ENCODE measurements around the gene ORAI3.

Gene ORAI3

GRCh38 chr16:30950516-30951065 lies 1.7 kb downstream of the ORAI3 start:
- H3K4me3 Mint-ChIP-seq, result peak overlapping the region; percentile 89
- no peaks in the 10 kb centered on the region for H3K9me3 Mint-ChIP-seq
- DNase-seq (ENCODE audit: low spot score in 2 of 2) (no peak), ATAC-seq (no peak)
- peaks cover 24% of the 10 kb centered on the region for H3K36me3 Mint-ChIP-seq
- peak overlapping the region; percentile 91 for H3K27ac Mint-ChIP-seq
- H3K4me1 Mint-ChIP-seq, result peaks cover 24% of the 10 kb centered on the region

GRCh38 chr16:30951193-30951592 lies 2.3 kb downstream of the ORAI3 start:
- DNase-seq (ENCODE audit: low spot score in 2 of 2) (no peak), ATAC-seq (no peak)
- H3K4me1 Mint-ChIP-seq, result peaks cover 26% of the 10 kb centered on the region
- H3K27ac Mint-ChIP-seq, result peak overlapping the region; percentile 91
- H3K4me3 Mint-ChIP-seq, result peak overlapping the region; percentile 89
- peaks cover 20% of the 10 kb centered on the region for H3K36me3 Mint-ChIP-seq
- H3K9me3 Mint-ChIP-seq, result no peaks in the 10 kb centered on the region

- DNase-seq (ENCODE audit: low spot score in 2 of 2) (no peak), ATAC-seq (no peak)
- Mint-ChIP-seq H3K9me3 (no peaks in the 10 kb centered on the region), H3K4me1 (peaks cover 30% of the 10 kb centered on the region), H3K27ac (no peak overlapping the region), H3K36me3 (peaks cover 17% of the 10 kb centered on the region), H3K4me3 (no peak overlapping the region)
These were observed 2.9 kb downstream of the ORAI3 start for GRCh38 chr16:30951750-30952149.

- H3K27ac Mint-ChIP-seq, result no peak overlapping the region
- H3K4me3 Mint-ChIP-seq, result no peak overlapping the region
- no peak for ATAC-seq
- no peak for DNase-seq (ENCODE audit: low spot score in 2 of 2)
- H3K36me3 Mint-ChIP-seq, result peaks cover 24% of the 10 kb centered on the region
- no peaks in the 10 kb centered on the region for H3K9me3 Mint-ChIP-seq
- peaks cover 30% of the 10 kb centered on the region for H3K4me1 Mint-ChIP-seq
These were observed 4.2 kb downstream of the ORAI3 start for GRCh38 chr16:30953111-30953510.

- H3K4me1 Mint-ChIP-seq, result peaks cover 34% of the 10 kb centered on the region
- ATAC-seq, result peak; percentile 43
- H3K36me3 Mint-ChIP-seq, result peaks cover 28% of the 10 kb centered on the region
- peak overlapping the region; percentile 56 for H3K27ac Mint-ChIP-seq
- H3K4me3 Mint-ChIP-seq, result no peak overlapping the region
- DNase-seq (ENCODE audit: low spot score in 2 of 2), result peak; percentile 50 to 81
- no peaks in the 10 kb centered on the region for H3K9me3 Mint-ChIP-seq
These were observed 4.8 kb downstream of the ORAI3 start for GRCh38 chr16:30953511-30954124.

- Mint-ChIP-seq H3K4me3 (no peak overlapping the region), H3K9me3 (no peaks in the 10 kb centered on the region), H3K4me1 (peaks cover 42% of the 10 kb centered on the region), H3K36me3 (peaks cover 34% of the 10 kb centered on the region), H3K27ac (peak overlapping the region; percentile 56)
- ATAC-seq (no peak), DNase-seq (ENCODE audit: low spot score in 2 of 2) (no peak)
These were observed 6.1 kb downstream of the ORAI3 start for GRCh38 chr16:30954993-30955392.

- ATAC-seq (peak; percentile 81), DNase-seq (ENCODE audit: low spot score in 2 of 2) (peak; percentile 82 to 95)
- Mint-ChIP-seq H3K27ac (peak overlapping the region; percentile 99), H3K4me1 (peaks cover 39% of the 10 kb centered on the region), H3K9me3 (no peaks in the 10 kb centered on the region), H3K4me3 (peak overlapping the region; percentile 89), H3K36me3 (peaks cover 47% of the 10 kb centered on the region)
These were observed 8.0 kb downstream of the ORAI3 start for GRCh38 chr16:30956601-30957455.

- DNase-seq (ENCODE audit: low spot score in 2 of 2), result peak; percentile 92 to 98
- H3K27ac Mint-ChIP-seq, result peak within 1 kb of the TSS; percentile 99
- H3K36me3 Mint-ChIP-seq, result peaks cover 55% of the 10 kb centered on the region
These were observed 8.7 kb downstream of the ORAI3 start, which contains the start of gene SETD1A for GRCh38 chr16:30957456-30958174. Gene SETD1A (plus strand): TSS chr16:30957754. CDS start chr16:30958732, 978 bp downstream.

GRCh38 chr16:30958175-30959079 lies 9.6 kb downstream of the ORAI3 start:
- H3K4me1 Mint-ChIP-seq, result peaks cover 37% of the 10 kb centered on the region
- no peak for ATAC-seq
- H3K4me3 Mint-ChIP-seq, result peak overlapping the region; percentile 89
- peaks cover 63% of the 10 kb centered on the region for H3K36me3 Mint-ChIP-seq
- H3K9me3 Mint-ChIP-seq, result no peaks in the 10 kb centered on the region
- DNase-seq (ENCODE audit: low spot score in 2 of 2), result no peak
- H3K27ac Mint-ChIP-seq, result peak overlapping the region; percentile 94

More at GRCh38 chr16:30957456-30958174, 8.7 kb downstream of the ORAI3 start, which contains the start of gene SETD1A:
- peaks cover 39% of the 10 kb centered on the region for H3K4me1 Mint-ChIP-seq
- no peaks in the 10 kb centered on the region for H3K9me3 Mint-ChIP-seq
- peak within 1 kb of the TSS; percentile 89 for H3K4me3 Mint-ChIP-seq
- ATAC-seq, result peak; percentile 91

GRCh38 chr16:30961384-30961783 lies 12.5 kb downstream of the ORAI3 start:
- no peak overlapping the region for H3K27ac Mint-ChIP-seq
- H3K9me3 Mint-ChIP-seq, result no peaks in the 10 kb centered on the region
- DNase-seq (ENCODE audit: low spot score in 2 of 2) (no peak), ATAC-seq (no peak)
- H3K36me3 Mint-ChIP-seq, result peaks cover 93% of the 10 kb centered on the region
- H3K4me1 Mint-ChIP-seq, result peaks cover 35% of the 10 kb centered on the region
- no peak overlapping the region for H3K4me3 Mint-ChIP-seq

- no peak for ATAC-seq
- Mint-ChIP-seq H3K36me3 (peaks cover 98% of the 10 kb centered on the region), H3K4me3 (no peak overlapping the region), H3K4me1 (peaks cover 25% of the 10 kb centered on the region), H3K27ac (peak overlapping the region; percentile 65), H3K9me3 (no peaks in the 10 kb centered on the region)
- no peak for DNase-seq (ENCODE audit: low spot score in 2 of 2)
These were observed 15.2 kb downstream of the ORAI3 start for GRCh38 chr16:30963925-30964511.

- H3K4me3 Mint-ChIP-seq, result no peak overlapping the region
- H3K9me3 Mint-ChIP-seq, result no peaks in the 10 kb centered on the region
- peaks cover 98% of the 10 kb centered on the region for H3K36me3 Mint-ChIP-seq
- DNase-seq (ENCODE audit: low spot score in 2 of 2), result no peak
- peak overlapping the region; percentile 65 for H3K27ac Mint-ChIP-seq
- peaks cover 18% of the 10 kb centered on the region for H3K4me1 Mint-ChIP-seq
- no peak for ATAC-seq
These were observed 15.8 kb downstream of the ORAI3 start for GRCh38 chr16:30964574-30965226.

- no peak for DNase-seq (ENCODE audit: low spot score in 2 of 2)
- peaks cover 10% of the 10 kb centered on the region for H3K4me1 Mint-ChIP-seq
- H3K36me3 Mint-ChIP-seq, result peaks cover 98% of the 10 kb centered on the region
- H3K27ac Mint-ChIP-seq, result peak overlapping the region; percentile 65
- ATAC-seq, result no peak
- H3K9me3 Mint-ChIP-seq, result no peaks in the 10 kb centered on the region
- no peak overlapping the region for H3K4me3 Mint-ChIP-seq
These were observed 16.6 kb downstream of the ORAI3 start for GRCh38 chr16:30965436-30965835.

All from stimulated activated effector memory CD8-positive, alpha-beta T cell treated with anti-CD3 and anti-CD28 coated beads, Interleukin-12 subunit alpha, Interleukin-12 subunit beta, amount 100 ng/mL, for 72 hours (primary cell).